HG02943 (cell line): ENCODE measurements around the gene ANKRD1.

ENCODE experiments used
- ATAC-seq: cut with Tn5 transposase; IDR thresholded peaks from one replicate; pipeline ENCODE4 v1.9.1; 2021; ENCODE audit warnings: mild to moderate bottlenecking, low read depth, moderate library complexity; ENCODE audit not compliant: unreplicated experiment

Gene ANKRD1

GRCh38 chr10:90866050-90866598 lies 54.8 kb downstream of the ANKRD1 start:
- no peak for ATAC-seq

GRCh38 chr10:90865401-90865800 lies 55.5 kb downstream of the ANKRD1 start:
- no peak for ATAC-seq

GRCh38 chr10:90862908-90863514 lies 57.9 kb downstream of the ANKRD1 start:
- no peak for ATAC-seq
